ENCODE results near the gene B4GALNT4. TPM values are rescaled to one million over a fixed set of nuclear protein-coding genes. Genes with fewer than 3 reads are reported as not detected.

B4GALNT4 gene
- total and polyA plus RNA-seq, 2 of the 13 experiments (the other 11 are each of a cell fraction or from before 2014, with no cell fraction given): 30.5 to 50.1 TPM

- 0 out of 2 replicates have a peak, but pooled peaks have one; percentile 38 for TF ChIP-seq PLRG1 (conservative IDR thresholded peaks at IDR 0.05)
- TF ChIP-seq ZNF740 (CRISPR knock-in tag; IDR thresholded peaks at IDR 0.05): no peak
- peak in 1 of 2 experiments; percentile 19; a peak in 1 of 4 replicates for TF ChIP-seq POLR2A (IDR thresholded peaks at IDR 0.05; ENCODE audit: insufficient read depth in 1 of 2, low read depth in 2 of 2, low read length in 2 of 2)
Measured at GRCh38 chr11:357582-357981, 11.7 kb upstream of the B4GALNT4 start (continued).

DNA sequence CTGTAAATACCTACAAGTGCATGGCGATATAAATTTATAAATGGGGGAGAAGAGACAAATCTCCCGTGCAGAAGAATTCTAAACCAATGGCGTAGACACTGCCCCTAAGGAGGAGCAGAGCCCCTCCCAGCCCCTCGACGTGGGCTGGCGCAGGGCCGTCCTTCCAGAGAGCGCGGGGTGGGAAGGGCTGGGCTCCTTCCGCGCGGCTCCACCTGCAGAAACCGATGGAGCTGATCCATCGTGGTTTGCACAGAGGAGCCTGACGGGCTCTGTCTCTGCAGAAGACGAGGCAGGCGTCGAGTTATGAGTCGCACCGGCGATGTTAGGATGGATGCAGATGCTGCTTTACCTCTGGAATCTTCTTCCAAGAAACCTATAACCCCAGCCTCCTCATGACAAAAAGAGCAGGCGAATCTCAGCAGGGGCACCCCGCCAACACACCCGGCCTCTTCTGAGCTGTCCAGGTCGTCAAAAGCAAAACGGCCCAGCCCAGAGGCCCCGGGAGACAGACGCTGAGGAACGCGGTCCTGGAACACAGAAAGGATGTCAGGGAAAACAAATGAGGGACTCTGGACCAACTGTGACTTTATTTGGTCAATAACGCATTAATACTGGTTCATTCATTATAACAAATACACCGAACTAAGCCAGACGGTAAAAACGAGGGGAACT is 11.0 kb upstream of the B4GALNT4 start:
- ChIA-PET POLR2A (no interaction called here), CTCF (ENCODE audit: low intra/inter-chr PET ratio, low total read pairs) (no interaction called here)
- Histone ChIP-seq H4K20me1 (ENCODE audit: insufficient read depth, low read length) (no peaks in the 10 kb centered on the region), H3K27me3 (ENCODE audit: control insufficient read depth in 1 of 2, insufficient read depth in 2 of 2, low read length in 2 of 2) (peaks cover 3 to 4% of the 10 kb centered on the region in 2 experiments; a peak in 2 of 5 replicates), H3K27ac (ENCODE audit: extremely low read length, insufficient read depth, low read length) (no peak overlapping the region), H2AFZ (ENCODE audit: low read length) (no peak overlapping the region), H3K36me3 (replicated peaks in 1 of 2; ENCODE audit: control insufficient read depth in 1 of 2, insufficient read depth in 2 of 2, low read length in 2 of 2) (no peaks in the 10 kb centered on the region), H3K9me3 (ENCODE audit: low read length) (peaks cover 9% of the 10 kb centered on the region), H3K4me1 (ENCODE audit: insufficient read depth, low read length) (peaks cover 35% of the 10 kb centered on the region), H3K79me2 (ENCODE audit: insufficient read depth, low read length) (no peaks in the 10 kb centered on the region), H3K9ac (ENCODE audit: insufficient read depth, low read depth, low read length) (no peak overlapping the region), H3K4me3 (replicated peaks in 1 of 3; ENCODE audit: insufficient read depth in 1 of 3, low read depth in 2 of 3, low read length in 3 of 3) (no peak overlapping the region), H3K4me2 (ENCODE audit: low read depth, low read length) (no peak overlapping the region)
- no peak for FAIRE-seq
- BruUV-seq (replicated peaks): no TSS peak
- TF ChIP-seq, protein P1, sequence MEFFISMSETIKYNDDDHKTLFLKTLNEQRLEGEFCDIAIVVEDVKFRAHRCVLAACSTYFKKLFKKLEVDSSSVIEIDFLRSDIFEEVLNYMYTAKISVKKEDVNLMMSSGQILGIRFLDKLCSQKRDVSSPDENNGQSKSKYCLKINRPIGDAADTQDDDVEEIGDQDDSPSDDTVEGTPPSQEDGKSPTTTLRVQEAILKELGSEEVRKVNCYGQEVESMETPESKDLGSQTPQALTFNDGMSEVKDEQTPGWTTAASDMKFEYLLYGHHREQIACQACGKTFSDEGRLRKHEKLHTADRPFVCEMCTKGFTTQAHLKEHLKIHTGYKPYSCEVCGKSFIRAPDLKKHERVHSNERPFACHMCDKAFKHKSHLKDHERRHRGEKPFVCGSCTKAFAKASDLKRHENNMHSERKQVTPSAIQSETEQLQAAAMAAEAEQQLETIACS (CRISPR knock-in tag; IDR thresholded peaks at IDR 0.05): no peak
- TF ChIP-seq REXO4 (CRISPR knock-in tag; IDR thresholded peaks at IDR 0.05; ENCODE audit: borderline replicate concordance): no peak
- TF ChIP-seq PHB2 (IDR thresholded peaks at IDR 0.05; ENCODE audit: partially characterized antibody): no peak
- TF ChIP-seq AGO1 (IDR thresholded peaks at IDR 0.05; ENCODE audit: low read depth, low read length, poor library complexity, severe bottlenecking): peak; percentile 47
- in situ Hi-C loops (cut with HindIII; ENCODE audit: extremely low pct_ligation_motif_present, low pct_unique_long_range_greater_than_20kb) (no loop called here), intact Hi-C loops (cut with micrococcal nuclease; ENCODE audit: unreplicated experiment) (loop anchor here (5.0 kb wide), 1 partner anchor 51 kb away; the partner anchor contains the start of gene IFITM2)
- ATAC-seq: no peak
- DNase-seq (ENCODE audit: low spot score): no peak
- 36% methylated on average over 16 of the region's 34 CpGs for WGBS (ENCODE audit: low lambda C conversion rate)
